Type B pancreatic cell (in vitro differentiated cells): ENCODE measurements around the gene CDH24. TPM values are rescaled to one million over a fixed set of nuclear protein-coding genes. Genes with fewer than 3 reads are reported as not detected.
A peak's percentile ranks its signal among the peaks of the same experiment; 100 is the strongest.
"Not testable (repeated sequence)": the region's sequence is repeated elsewhere in the genome, so short reads cannot be mapped to it uniquely, and the experiment has no call there.

Experiments
- DNase-seq: peaks from one replicate; pipeline ENCODE4 v3.0.0; 2021; ENCODE audit warnings: mixed read lengths; ENCODE audit not compliant: unreplicated experiment; ENCODE audit errors: extremely low spot score
- H3K27ac Mint-ChIP-seq: 2 replicates; pipeline ENCODE4 v1.8.0; 2021; ENCODE audit warnings: mild to moderate bottlenecking, mixed read lengths
- H3K27me3 Mint-ChIP-seq: 2 replicates; pipeline ENCODE4 v1.8.0; 2021; ENCODE audit warnings: mixed read lengths
- H3K36me3 Mint-ChIP-seq: 2 replicates; pipeline ENCODE4 v1.8.0; 2021; ENCODE audit warnings: mixed read lengths
- H3K4me1 Mint-ChIP-seq: one replicate; pipeline ENCODE4 v1.8.0; 2021; ENCODE audit warnings: mixed read lengths; ENCODE audit not compliant: unreplicated experiment
- H3K4me3 Mint-ChIP-seq: 2 replicates; pipeline ENCODE4 v1.8.0; 2021; ENCODE audit warnings: mild to moderate bottlenecking, mixed read lengths
- H3K9me3 Mint-ChIP-seq: 2 replicates; pipeline ENCODE4 v1.8.0; 2021; ENCODE audit warnings: mixed read lengths
- CTCF ChIP-seq: fragments of 200-600 bp; sonication (generic); conservative IDR thresholded peaks from 2 replicates; pipeline ENCODE4 v1.5.0; 2021; ENCODE audit warnings: antibody characterized with exemption, mild to moderate bottlenecking
- total RNA-seq: library from RNA; stranded (reverse); gene quantifications from 2 replicates; pipeline ENCODE4 v1.2.1, GENCODE V29; 2021; ENCODE audit warnings: low replicate concordance

The CDH24 gene
- total RNA-seq, 1 donor from 2014 or later: 20.4 TPM

GRCh38 chr14:23018107-23018506 is 39.2 kb downstream of the CDH24 start:
- TF ChIP-seq CTCF: no peak
- H3K36me3 Mint-ChIP-seq: no peaks in the 10 kb centered on the region
- no peak for DNase-seq
- no peaks in the 10 kb centered on the region for H3K9me3 Mint-ChIP-seq
- peaks cover 4% of the 10 kb centered on the region for H3K27me3 Mint-ChIP-seq
- H3K4me3 Mint-ChIP-seq: no peak overlapping the region
- peaks cover 29% of the 10 kb centered on the region for H3K4me1 Mint-ChIP-seq
- no peak overlapping the region for H3K27ac Mint-ChIP-seq

- Mint-ChIP-seq H3K36me3 (no peaks in the 10 kb centered on the region), H3K27ac (peak overlapping the region; percentile 29), H3K4me1 (peaks cover 26% of the 10 kb centered on the region), H3K27me3 (peaks cover 4% of the 10 kb centered on the region), H3K9me3 (no peaks in the 10 kb centered on the region), H3K4me3 (no peak overlapping the region)
- TF ChIP-seq CTCF: no peak
- DNase-seq: no peak
These were observed 40.2 kb downstream of the CDH24 start for GRCh38 chr14:23017091-23017490.

- Mint-ChIP-seq H3K4me3 (no peak overlapping the region), H3K9me3 (no peaks in the 10 kb centered on the region), H3K4me1 (peaks cover 11% of the 10 kb centered on the region), H3K36me3 (no peaks in the 10 kb centered on the region), H3K27ac (peak overlapping the region; percentile 30), H3K27me3 (peaks cover 4% of the 10 kb centered on the region)
- TF ChIP-seq CTCF: no peak
- no peak for DNase-seq
These were observed 41.7 kb downstream of the CDH24 start for GRCh38 chr14:23015618-23016017.

GRCh38 chr14:23013749-23014054 is 43.6 kb downstream of the CDH24 start:
- H3K27me3 Mint-ChIP-seq, H3K9me3 Mint-ChIP-seq, H3K4me3 Mint-ChIP-seq, H3K36me3 Mint-ChIP-seq, H3K27ac Mint-ChIP-seq, DNase-seq: not testable (repeated sequence)
- peaks cover 14% of the 10 kb centered on the region for H3K4me1 Mint-ChIP-seq

- H3K27me3 Mint-ChIP-seq: peaks cover 4% of the 10 kb centered on the region
- no peak for TF ChIP-seq CTCF
- H3K4me3 Mint-ChIP-seq: no peak overlapping the region
- no peak for DNase-seq
- H3K36me3 Mint-ChIP-seq: no peaks in the 10 kb centered on the region
- peaks cover 19% of the 10 kb centered on the region for H3K4me1 Mint-ChIP-seq
- no peaks in the 10 kb centered on the region for H3K9me3 Mint-ChIP-seq
- no peak overlapping the region for H3K27ac Mint-ChIP-seq
These were observed 44.1 kb downstream of the CDH24 start for GRCh38 chr14:23013054-23013748.

GRCh38 chr14:23009939-23010726 is 47.2 kb downstream of the CDH24 start, which contains the start of gene C14orf93:
C14orf93 (minus strand) TSS chr14:23010143; CDS start chr14:22999023, 11,120 bp downstream.
- no peak for TF ChIP-seq CTCF
- H3K27ac Mint-ChIP-seq: peak within 1 kb of the TSS; percentile 92
- peaks cover 29% of the 10 kb centered on the region for H3K4me1 Mint-ChIP-seq
- H3K9me3 Mint-ChIP-seq: no peaks in the 10 kb centered on the region
- H3K36me3 Mint-ChIP-seq: no peaks in the 10 kb centered on the region
- peak within 1 kb of the TSS; percentile 94 for H3K4me3 Mint-ChIP-seq
- DNase-seq: peak; percentile 81
- H3K27me3 Mint-ChIP-seq: no peaks in the 10 kb centered on the region
